Gastroesophageal sphincter (tissue), 4 donors: ENCODE results near the gene SERP2. TPM values are rescaled to one million over a fixed set of nuclear protein-coding genes. Genes with fewer than 3 reads are reported as not detected.

Source experiments
- ATAC-seq: fragments of 150-250 bp; one replicate; pipeline ENCODE4 v1.9.1; 2016; ENCODE audit warnings: mild to moderate bottlenecking, moderate library complexity
- H3K27ac ChIP-seq, 4 donors: fragments of 200-600 bp; sonication (generic) in 3 of 4; 1 replicate in 3 of 4; 2 replicates in 1 of 4; pipeline ENCODE4 v1.5.1; 2016 to 2019
- H3K27me3 ChIP-seq: fragments of 200-600 bp; sonication (generic); one replicate; pipeline ENCODE4 v1.5.1; 2019
- H3K36me3 ChIP-seq, 2 donors: fragments of 200-600 bp; sonication (generic); one replicate each; pipeline ENCODE4 v1.5.1; 2019; ENCODE audit warnings: control low read depth in 1 of 2
- H3K4me1 ChIP-seq, 3 donors: fragments of 200-600 bp; sonication (generic); 1 replicate in 2 of 3; 2 replicates in 1 of 3; pipeline ENCODE4 v1.5.1; 2016 to 2019; ENCODE audit warnings: control low read depth in 2 of 3
- H3K4me3 ChIP-seq, 2 donors: fragments of 200-600 bp; sonication (generic); one replicate each; pipeline ENCODE4 v1.5.1; 2019; ENCODE audit warnings: mild to moderate bottlenecking in 1 of 2, moderate library complexity in 1 of 2
- H3K9me3 ChIP-seq, 3 donors: fragments of 200-600 bp; sonication (generic); one replicate each; pipeline ENCODE4 v1.5.1; 2017 to 2019; ENCODE audit warnings: control low read depth in 2 of 3
- EP300 ChIP-seq: sonication (generic); formaldehyde crosslinking; IDR thresholded peaks from one replicate; pipeline ENCODE4 v1.6.1; 2017; ENCODE audit warnings: antibody characterized with exemption, mild to moderate bottlenecking
- POLR2A ChIP-seq, 2 donors: fragments of 450-650 bp; IDR thresholded peaks; one replicate each; pipeline ENCODE4 v1.6.1; 2017; ENCODE audit warnings: antibody characterized with exemption in 2 of 2, mild to moderate bottlenecking in 2 of 2, moderate library complexity in 1 of 2
- POLR2AphosphoS5 ChIP-seq: sonication (generic); formaldehyde crosslinking; IDR thresholded peaks from one replicate; pipeline ENCODE4 v1.6.1; 2017; ENCODE audit warnings: antibody characterized with exemption
- whole genome bisulfite sequencing, 2 donors: methylation state at CpG; one replicate each; pipeline ENCODE4 v1.1.5; 2018; ENCODE audit warnings: low coverage in 1 of 2; 5-methylcytosine and 5-hydroxymethylcytosine counted together
- total RNA-seq, 4 donors: library from RNA; depleted of rRNA; stranded (reverse); fragments of >200 nt; gene quantifications; one replicate each; pipeline ENCODE4 v1.1.0, GENCODE V29; 2016
- TF ChIP-seq, protein P1 (sequence below), 4 experiments: fragments of 200-600 bp in 2 of 4; fragments of 450-650 bp in 2 of 4; sonication (generic) in 1 of 4; IDR thresholded peaks; one replicate each; pipeline ENCODE4 v1.5.1; 2017 to 2019; ENCODE audit warnings: antibody characterized with exemption in 4 of 4, mild to moderate bottlenecking in 2 of 4, moderate library complexity in 2 of 4

SERP2 gene
- total RNA-seq, 4 donors from 2014 or later, result 6.9 to 15.6 (median 11.5) TPM

DNA sequence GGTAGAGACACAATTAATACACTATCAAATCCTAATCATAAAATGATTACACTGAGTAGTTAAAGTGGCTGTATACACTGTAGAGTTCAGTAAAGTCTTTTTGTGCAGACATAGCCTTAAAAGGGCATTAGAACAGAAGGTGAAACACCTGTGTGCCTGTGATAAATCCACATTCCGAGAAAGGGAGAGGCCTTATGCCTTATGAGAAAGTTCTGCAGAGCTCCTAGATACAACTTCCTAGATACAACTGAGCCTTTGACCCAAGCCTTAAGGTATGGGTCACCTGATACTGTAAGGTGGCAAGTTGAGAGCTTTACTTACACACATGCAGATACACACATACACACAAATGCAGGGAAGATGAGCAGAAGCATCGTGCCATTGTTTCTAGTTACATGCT, 6.3 kb downstream of the SERP2 start:
- no peak for TF ChIP-seq POLR2A (IDR thresholded peaks at IDR 0.05)
- TF ChIP-seq, protein P1, sequence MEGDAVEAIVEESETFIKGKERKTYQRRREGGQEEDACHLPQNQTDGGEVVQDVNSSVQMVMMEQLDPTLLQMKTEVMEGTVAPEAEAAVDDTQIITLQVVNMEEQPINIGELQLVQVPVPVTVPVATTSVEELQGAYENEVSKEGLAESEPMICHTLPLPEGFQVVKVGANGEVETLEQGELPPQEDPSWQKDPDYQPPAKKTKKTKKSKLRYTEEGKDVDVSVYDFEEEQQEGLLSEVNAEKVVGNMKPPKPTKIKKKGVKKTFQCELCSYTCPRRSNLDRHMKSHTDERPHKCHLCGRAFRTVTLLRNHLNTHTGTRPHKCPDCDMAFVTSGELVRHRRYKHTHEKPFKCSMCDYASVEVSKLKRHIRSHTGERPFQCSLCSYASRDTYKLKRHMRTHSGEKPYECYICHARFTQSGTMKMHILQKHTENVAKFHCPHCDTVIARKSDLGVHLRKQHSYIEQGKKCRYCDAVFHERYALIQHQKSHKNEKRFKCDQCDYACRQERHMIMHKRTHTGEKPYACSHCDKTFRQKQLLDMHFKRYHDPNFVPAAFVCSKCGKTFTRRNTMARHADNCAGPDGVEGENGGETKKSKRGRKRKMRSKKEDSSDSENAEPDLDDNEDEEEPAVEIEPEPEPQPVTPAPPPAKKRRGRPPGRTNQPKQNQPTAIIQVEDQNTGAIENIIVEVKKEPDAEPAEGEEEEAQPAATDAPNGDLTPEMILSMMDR (IDR thresholded peaks at IDR 0.05), result no peak
- no peak for TF ChIP-seq EP300
- ATAC-seq, result no peak
- WGBS, 2 donors, result 71 to 79% methylated on average over 1 to 2 of the region's 2 CpGs

DNA sequence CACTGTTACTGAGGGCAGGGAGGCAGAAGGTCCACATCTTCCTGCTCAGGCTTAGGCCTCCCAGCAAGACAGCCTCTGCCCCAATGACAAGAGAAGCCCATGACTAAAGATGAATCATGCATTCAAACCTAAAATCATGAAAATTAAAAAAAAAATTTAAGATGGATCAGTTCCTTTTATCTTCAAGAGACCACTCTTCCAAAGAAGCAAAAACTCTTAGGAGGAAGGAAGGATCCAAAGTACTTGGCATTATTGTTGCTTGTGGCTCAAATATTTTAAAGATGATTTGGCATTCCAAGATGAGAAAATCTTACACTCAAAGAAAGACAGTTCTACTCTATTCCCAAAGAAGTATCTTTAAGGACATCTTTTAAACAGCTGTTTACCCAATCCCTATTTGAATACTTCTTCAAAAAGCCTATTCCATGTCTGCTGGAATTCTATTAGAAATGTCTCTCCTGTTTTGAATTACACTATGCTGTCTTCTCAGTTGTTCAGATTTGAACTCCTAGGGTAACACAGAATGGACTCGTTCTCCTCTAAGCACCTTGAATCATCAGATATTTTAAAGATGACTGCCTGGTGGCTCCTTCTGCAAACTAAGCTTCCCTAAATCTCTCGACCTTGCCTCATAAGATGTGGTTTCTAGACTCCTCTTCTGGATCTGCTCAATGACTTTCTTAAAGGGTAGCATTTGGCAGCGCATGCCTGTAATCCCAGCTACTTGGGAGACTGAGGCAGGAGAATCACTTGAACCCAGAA, 7.0 kb downstream of the SERP2 start:
- peaks cover 0 to 25% of the 10 kb centered on the region in 2 donors for H3K36me3 ChIP-seq
- H3K4me3 ChIP-seq, result no peak overlapping the region
- ATAC-seq, result no peak
- no peak overlapping the region for H3K27ac ChIP-seq
- no peaks in the 10 kb centered on the region for H3K27me3 ChIP-seq
- H3K4me1 ChIP-seq, result no peaks in the 10 kb centered on the region
- H3K9me3 ChIP-seq, result no peaks in the 10 kb centered on the region
- WGBS, 2 donors, result 82 to 93% methylated on average over 2 to 3 of the region's 3 CpGs
- TF ChIP-seq POLR2A (IDR thresholded peaks at IDR 0.05) (no peak), EP300 (no peak), POLR2AphosphoS5 (no peak)
- TF ChIP-seq, protein P1 (IDR thresholded peaks at IDR 0.05), result no peak

More for the DNA sequence above, 6.3 kb downstream of the SERP2 start:
- Histone ChIP-seq H3K9me3 (no peaks in the 10 kb centered on the region), H3K4me1 (peaks cover 0 to under 1% (median 0%) of the 10 kb centered on the region in 3 donors), H3K36me3 (peaks cover 0 to 20% of the 10 kb centered on the region in 2 donors), H3K27ac (no peak overlapping the region), H3K4me3 (no peak overlapping the region), H3K27me3 (no peaks in the 10 kb centered on the region)

DNA sequence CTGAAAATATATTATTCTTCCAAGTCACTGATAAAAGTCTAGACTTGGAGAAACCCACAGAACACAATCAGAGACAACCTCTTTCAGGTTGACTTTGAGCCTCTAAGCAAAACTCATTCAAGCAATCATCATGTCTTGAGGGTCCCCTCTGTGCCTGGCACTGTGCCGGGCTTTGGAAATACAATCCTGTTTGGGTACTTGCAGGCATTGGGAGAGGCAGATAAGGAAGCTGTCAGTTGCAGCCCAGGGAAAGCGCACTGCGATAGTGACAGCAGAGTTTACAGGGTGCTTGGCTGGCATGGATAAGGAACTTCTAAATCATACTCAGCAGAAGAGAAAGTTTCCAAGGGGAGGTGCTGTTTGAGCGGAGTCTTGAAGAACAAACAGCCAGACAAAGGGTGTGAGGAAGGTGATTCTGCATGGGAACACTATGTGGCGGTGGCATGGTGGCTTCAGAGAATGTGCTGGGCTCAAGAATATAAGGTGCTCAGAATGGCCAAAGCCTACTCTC, 9.1 kb downstream of the SERP2 start:
- no peaks in the 10 kb centered on the region for H3K4me1 ChIP-seq
- TF ChIP-seq, protein P1 (IDR thresholded peaks at IDR 0.05), result no peak
- no peak for TF ChIP-seq POLR2A (IDR thresholded peaks at IDR 0.05)
- no peak for TF ChIP-seq EP300
- no peak for TF ChIP-seq POLR2AphosphoS5
- peaks cover 0 to 32% of the 10 kb centered on the region in 2 donors for H3K36me3 ChIP-seq
- no peaks in the 10 kb centered on the region for H3K9me3 ChIP-seq
- H3K27ac ChIP-seq, result no peak overlapping the region
- WGBS, 2 donors, result 78 to 95% methylated on average over 4 to 5 of the region's 5 CpGs
- no peak for ATAC-seq
- H3K4me3 ChIP-seq, result no peak overlapping the region
- H3K27me3 ChIP-seq, result no peaks in the 10 kb centered on the region

DNA sequence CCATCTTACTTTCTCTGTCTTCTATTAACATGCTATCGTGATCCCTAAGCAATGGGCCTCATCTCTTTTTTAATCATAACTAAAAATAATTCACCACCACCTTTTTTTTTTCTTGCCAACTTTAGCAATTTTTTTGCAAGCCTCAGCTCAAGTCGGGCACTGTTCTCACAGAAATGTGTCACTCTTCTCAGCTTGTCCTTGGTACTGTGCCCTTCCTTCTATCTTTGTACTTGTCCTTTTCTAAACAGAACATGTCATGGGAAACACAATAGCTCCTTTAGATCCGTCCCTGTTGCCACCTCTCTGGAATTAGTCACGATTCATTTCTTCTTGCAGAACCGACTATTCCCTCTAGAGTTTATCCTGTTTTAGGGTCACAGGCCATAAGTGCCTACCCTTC, 10.3 kb downstream of the SERP2 start:
- TF ChIP-seq POLR2AphosphoS5 (no peak), POLR2A (IDR thresholded peaks at IDR 0.05) (no peak), EP300 (no peak)
- TF ChIP-seq, protein P1 (IDR thresholded peaks at IDR 0.05), result no peak
- Histone ChIP-seq H3K9me3 (no peaks in the 10 kb centered on the region), H3K27ac (no peak overlapping the region), H3K4me1 (no peaks in the 10 kb centered on the region), H3K4me3 (no peak overlapping the region), H3K27me3 (no peaks in the 10 kb centered on the region), H3K36me3 (peaks cover 0 to 32% of the 10 kb centered on the region in 2 donors)
- ATAC-seq, result no peak
- WGBS, 2 donors, result 57 to 58% methylated on average over 3 to 5 of the region's 5 CpGs

- no peak overlapping the region for H3K27ac ChIP-seq
- no peaks in the 10 kb centered on the region for H3K9me3 ChIP-seq
- WGBS, 2 donors, result 100% methylated on average over 1 of the region's 1 CpG
- no peak for ATAC-seq
- H3K27me3 ChIP-seq, result no peaks in the 10 kb centered on the region
- H3K4me1 ChIP-seq, result no peaks in the 10 kb centered on the region
- no peak overlapping the region for H3K4me3 ChIP-seq
- peaks cover 0 to 29% of the 10 kb centered on the region in 2 donors for H3K36me3 ChIP-seq
- TF ChIP-seq EP300 (no peak), POLR2A (IDR thresholded peaks at IDR 0.05) (no peak), POLR2AphosphoS5 (no peak)
- TF ChIP-seq, protein P1 (IDR thresholded peaks at IDR 0.05), result no peak
These were observed 11.2 kb downstream of the SERP2 start for GRCh38 chr13:44384778-44385177.
